Anterior cingulate cortex (tissue), 58 donors: ENCODE data around the gene SEC61B.

Experiments
- DNase-seq, 58 donors: peaks; one replicate each; lab custom pipeline; 2025; lab: John Stamatoyannopoulos, UW

SEC61B gene

DNA sequence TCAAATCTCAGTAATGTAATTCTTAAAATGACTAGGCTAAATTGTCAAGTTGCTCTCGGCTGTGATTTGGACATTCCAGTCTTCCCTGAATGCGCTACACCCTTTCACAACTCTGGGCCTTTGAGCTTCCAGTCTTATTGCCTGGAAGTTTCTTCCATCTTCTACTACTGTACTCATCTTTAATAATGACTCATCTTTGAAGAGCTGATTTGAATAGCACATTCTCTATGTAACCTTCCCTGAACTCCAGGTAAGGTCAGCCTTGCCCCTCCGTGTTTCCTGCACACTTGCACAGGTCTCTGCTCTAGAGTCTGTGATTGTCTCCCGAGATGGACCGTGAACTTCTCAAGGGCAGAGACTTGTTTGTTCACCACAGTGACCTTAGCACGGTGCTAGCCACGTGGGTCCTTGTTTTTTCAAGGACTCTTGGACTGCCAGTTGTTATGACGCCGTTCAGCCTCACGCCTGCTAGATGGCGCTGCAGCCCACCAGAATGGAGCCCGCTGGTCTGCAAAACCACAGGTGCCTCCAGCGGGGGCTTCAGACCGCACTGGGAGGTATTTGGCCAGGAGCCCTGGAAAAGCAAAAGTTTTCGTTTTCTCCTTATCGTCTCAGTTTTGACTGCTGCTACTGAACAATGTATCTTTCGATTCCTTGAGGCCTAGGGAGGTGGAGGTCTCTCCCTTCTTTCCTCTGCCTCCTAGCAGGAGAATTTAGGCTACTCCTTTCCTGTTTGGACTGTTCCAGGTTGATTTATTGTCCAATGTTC, 44.4 kb downstream of the SEC61B start:
- DNase-seq: peak in 54 of 58 donors; percentile 9 to 84 (median 52)

DNA sequence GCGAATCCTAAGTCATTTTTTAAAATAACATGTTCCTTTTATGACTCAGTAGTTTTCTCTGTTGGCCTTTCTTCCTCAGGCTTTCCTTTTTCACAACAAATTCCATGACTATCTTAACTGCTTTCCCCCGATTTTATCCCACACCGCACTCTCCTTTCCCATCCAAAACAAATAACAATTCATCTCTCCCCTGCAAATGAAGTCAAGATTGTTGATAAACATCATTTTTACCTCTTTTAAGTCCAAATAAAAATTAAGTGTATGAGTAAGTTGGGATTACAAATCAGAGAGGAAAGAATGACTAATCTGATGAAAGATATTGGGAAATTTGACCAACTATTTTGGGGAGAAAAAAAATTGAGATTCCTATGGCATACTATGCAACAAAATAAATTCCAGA, 47.3 kb downstream of the SEC61B start:
- no peak for DNase-seq

DNA sequence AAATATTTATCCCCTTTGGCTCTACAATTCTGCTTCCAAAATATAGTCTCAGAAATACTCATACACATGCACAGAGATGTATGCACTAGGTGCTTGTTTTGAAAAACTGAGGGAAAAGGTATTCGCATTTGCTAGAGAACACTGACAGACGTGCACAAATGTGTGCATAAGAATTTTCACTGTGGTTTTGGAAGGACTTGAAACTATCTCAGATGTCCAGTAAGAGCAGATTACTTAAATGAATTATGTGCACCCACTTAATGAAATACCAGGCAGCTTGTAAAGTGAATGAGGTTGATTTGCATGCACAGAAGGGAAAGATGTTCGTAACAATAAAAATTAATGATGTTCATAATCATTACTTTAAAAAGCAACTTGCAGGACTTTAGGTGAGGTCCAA, 48.4 kb downstream of the SEC61B start:
- DNase-seq: no peak

DNA sequence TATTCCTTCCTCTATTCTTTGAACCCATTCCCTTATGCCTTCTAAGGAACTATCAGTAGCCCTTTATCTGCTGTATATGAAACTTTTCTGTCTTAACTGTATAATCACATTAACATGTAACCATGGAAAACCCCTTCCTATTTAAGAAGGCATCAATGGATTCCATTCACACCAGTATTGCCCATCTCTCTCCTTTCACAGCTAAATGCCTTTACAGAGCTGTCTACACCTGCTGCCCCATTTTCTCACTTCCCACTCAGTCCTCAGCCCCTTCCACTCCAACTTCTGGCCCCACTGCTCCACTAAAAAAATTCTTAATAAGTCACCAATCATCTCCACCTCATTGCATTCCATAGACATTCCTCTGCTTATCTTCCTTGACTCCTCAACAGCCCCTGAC, 50.8 kb downstream of the SEC61B start:
- DNase-seq: no peak

DNA sequence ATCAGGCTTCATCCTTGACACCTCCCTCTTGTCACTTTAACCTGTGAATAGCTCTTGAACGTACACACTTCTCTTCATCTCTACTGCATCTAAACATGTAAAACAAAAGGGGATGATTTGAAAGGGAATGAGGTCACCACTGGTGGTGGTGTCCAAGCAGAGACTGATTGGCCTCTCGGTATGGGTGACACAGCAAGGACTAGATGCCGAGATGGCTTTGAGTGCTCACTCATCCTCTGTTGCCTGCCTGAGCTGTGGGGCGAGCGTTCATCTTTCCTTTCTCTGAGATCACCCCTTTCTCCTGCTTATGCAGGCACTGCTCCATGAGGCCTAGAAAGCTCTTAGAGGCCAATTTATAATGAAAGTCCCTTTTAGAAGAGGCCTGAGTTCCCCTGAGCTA, 51.9 kb downstream of the SEC61B start:
- no peak for DNase-seq

DNA sequence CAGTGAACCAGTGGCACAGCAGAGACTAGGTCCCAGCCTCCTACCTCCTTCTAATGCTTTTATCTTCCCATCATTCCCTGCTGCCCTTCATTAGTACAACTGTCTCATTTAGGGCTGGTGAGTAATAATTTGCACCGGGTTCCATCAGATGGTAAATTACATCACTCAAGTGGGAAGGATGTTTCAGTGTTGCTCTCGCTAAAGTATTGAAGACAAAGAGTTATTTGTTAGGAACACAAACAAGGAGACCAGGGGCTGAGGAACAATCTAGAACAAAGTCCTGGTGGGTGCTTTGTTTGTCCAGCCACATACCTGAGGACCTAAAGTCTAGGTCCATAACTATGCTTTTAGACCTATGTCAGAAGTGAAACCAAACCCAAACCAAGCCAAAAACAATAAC, 52.4 kb downstream of the SEC61B start:
- DNase-seq: no peak
